Osteocyte (in vitro differentiated cells): ENCODE data around the gene C19orf53. TPM values are rescaled to one million over a fixed set of nuclear protein-coding genes. Genes with fewer than 3 reads are reported as not detected.
"Not testable (repeated sequence)": the region's sequence is repeated elsewhere in the genome, so short reads cannot be mapped to it uniquely, and the experiment has no call there.

Source experiments
- DNase-seq: peaks from one replicate; pipeline ENCODE4 v3.0.0; 2021; ENCODE audit warnings: mixed read lengths; ENCODE audit not compliant: unreplicated experiment; ENCODE audit errors: extremely low spot score
- H3K27ac Mint-ChIP-seq: one replicate; pipeline ENCODE4 v1.8.0; 2021; ENCODE audit warnings: mild to moderate bottlenecking, mixed read lengths; ENCODE audit not compliant: unreplicated experiment
- H3K27me3 Mint-ChIP-seq: one replicate; pipeline ENCODE4 v1.8.0; 2021; ENCODE audit warnings: mixed read lengths; ENCODE audit not compliant: unreplicated experiment
- H3K36me3 Mint-ChIP-seq: one replicate; pipeline ENCODE4 v1.8.0; 2021; ENCODE audit warnings: mixed read lengths; ENCODE audit not compliant: unreplicated experiment
- H3K4me1 Mint-ChIP-seq: one replicate; pipeline ENCODE4 v1.8.0; 2021; ENCODE audit warnings: mixed read lengths; ENCODE audit not compliant: unreplicated experiment
- H3K4me3 Mint-ChIP-seq: one replicate; pipeline ENCODE4 v1.8.0; 2021; ENCODE audit warnings: mild to moderate bottlenecking, moderate library complexity, mixed read lengths; ENCODE audit not compliant: unreplicated experiment
- H3K9me3 Mint-ChIP-seq: one replicate; pipeline ENCODE4 v1.8.0; 2021; ENCODE audit warnings: mixed read lengths; ENCODE audit not compliant: unreplicated experiment
- total RNA-seq: library from RNA; stranded (reverse); gene quantifications from 2 replicates; pipeline ENCODE4 v1.2.1, GENCODE V29; 2021
- TF ChIP-seq, protein P1 (sequence below): fragments of 200-600 bp; sonication (generic); IDR thresholded peaks from 2 replicates; pipeline ENCODE4 v1.5.0; 2021; ENCODE audit warnings: antibody characterized with exemption, mild to moderate bottlenecking, moderate library complexity

The C19orf53 gene
- total RNA-seq, 1 donor from 2014 or later: 86.6 TPM

DNA sequence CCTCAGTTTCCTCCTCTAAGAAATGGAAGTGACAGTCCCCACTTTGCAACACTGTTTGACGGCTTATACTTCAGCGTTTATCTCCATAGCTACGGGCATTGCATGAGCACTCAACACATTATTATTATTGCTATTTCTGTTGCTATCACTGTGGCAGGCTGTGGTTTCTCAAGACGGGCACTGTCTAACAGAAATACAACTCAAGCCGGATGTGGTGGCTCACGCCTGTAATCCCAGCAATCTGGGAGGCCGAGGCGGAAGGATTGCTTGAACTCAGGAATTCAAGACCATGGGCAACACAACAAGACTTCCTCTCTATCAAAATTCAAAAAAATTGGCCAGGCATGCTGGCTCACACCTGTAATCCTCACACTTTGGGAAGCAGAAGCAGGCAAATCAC is 16.1 kb downstream of the C19orf53 start:
- Mint-ChIP-seq H3K4me3 (no peak overlapping the region), H3K4me1 (peaks cover 32% of the 10 kb centered on the region), H3K9me3 (no peaks in the 10 kb centered on the region), H3K27ac (no peak overlapping the region), H3K27me3 (no peaks in the 10 kb centered on the region), H3K36me3 (no peaks in the 10 kb centered on the region)
- DNase-seq: no peak
- TF ChIP-seq, protein P1, sequence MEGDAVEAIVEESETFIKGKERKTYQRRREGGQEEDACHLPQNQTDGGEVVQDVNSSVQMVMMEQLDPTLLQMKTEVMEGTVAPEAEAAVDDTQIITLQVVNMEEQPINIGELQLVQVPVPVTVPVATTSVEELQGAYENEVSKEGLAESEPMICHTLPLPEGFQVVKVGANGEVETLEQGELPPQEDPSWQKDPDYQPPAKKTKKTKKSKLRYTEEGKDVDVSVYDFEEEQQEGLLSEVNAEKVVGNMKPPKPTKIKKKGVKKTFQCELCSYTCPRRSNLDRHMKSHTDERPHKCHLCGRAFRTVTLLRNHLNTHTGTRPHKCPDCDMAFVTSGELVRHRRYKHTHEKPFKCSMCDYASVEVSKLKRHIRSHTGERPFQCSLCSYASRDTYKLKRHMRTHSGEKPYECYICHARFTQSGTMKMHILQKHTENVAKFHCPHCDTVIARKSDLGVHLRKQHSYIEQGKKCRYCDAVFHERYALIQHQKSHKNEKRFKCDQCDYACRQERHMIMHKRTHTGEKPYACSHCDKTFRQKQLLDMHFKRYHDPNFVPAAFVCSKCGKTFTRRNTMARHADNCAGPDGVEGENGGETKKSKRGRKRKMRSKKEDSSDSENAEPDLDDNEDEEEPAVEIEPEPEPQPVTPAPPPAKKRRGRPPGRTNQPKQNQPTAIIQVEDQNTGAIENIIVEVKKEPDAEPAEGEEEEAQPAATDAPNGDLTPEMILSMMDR: no peak

DNA sequence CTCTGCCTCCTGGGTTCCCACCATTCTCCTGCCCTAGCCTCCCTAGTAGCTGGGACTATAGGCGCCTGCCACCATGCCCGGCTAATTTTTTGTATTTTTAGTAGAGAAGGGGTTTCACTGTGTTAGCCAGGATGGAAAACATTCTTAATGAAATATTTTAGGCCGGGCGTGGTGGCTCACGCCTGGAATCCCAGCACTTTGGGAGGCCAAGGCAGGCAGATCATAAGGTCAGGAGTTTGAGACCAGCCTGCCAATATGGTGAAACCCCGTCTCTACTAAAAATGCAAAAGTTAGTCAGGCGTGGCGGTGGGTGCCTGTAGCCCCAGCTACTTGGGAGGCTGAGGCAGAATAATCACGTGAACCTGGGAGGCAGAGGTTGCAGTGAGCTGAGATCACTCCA is 19.1 kb downstream of the C19orf53 start:
- H3K27me3 Mint-ChIP-seq, H3K9me3 Mint-ChIP-seq, H3K36me3 Mint-ChIP-seq, DNase-seq: not testable (repeated sequence)
- peaks cover 42% of the 10 kb centered on the region for H3K4me1 Mint-ChIP-seq
- H3K4me3 Mint-ChIP-seq: peak overlapping the region; percentile 99
- H3K27ac Mint-ChIP-seq: peak overlapping the region; percentile 98

DNA sequence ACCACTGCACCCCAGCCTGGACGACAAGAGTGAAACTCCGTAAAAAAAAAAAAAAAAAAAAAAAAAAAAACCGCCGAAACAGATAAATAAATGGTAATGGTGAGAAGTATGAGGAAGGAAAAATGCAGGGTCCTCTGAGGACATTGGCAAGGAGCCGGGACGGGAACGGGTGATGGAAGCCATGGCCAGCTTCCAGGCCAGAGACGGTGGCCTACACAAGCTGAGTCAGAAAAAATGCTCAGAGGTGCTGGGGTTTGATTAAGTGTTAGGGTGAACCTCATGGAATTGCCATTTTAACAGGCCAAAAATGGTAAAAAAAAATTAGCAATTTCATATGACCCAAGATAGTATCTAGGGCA is 20.1 kb downstream of the C19orf53 start:
- no peaks in the 10 kb centered on the region for H3K9me3 Mint-ChIP-seq
- peak overlapping the region; percentile 98 for H3K27ac Mint-ChIP-seq
- H3K4me1 Mint-ChIP-seq: peaks cover 39% of the 10 kb centered on the region
- DNase-seq: no peak
- no peaks in the 10 kb centered on the region for H3K27me3 Mint-ChIP-seq
- H3K36me3 Mint-ChIP-seq: no peaks in the 10 kb centered on the region
- H3K4me3 Mint-ChIP-seq: peak overlapping the region; percentile 99
- TF ChIP-seq, protein P1: no peak

DNA sequence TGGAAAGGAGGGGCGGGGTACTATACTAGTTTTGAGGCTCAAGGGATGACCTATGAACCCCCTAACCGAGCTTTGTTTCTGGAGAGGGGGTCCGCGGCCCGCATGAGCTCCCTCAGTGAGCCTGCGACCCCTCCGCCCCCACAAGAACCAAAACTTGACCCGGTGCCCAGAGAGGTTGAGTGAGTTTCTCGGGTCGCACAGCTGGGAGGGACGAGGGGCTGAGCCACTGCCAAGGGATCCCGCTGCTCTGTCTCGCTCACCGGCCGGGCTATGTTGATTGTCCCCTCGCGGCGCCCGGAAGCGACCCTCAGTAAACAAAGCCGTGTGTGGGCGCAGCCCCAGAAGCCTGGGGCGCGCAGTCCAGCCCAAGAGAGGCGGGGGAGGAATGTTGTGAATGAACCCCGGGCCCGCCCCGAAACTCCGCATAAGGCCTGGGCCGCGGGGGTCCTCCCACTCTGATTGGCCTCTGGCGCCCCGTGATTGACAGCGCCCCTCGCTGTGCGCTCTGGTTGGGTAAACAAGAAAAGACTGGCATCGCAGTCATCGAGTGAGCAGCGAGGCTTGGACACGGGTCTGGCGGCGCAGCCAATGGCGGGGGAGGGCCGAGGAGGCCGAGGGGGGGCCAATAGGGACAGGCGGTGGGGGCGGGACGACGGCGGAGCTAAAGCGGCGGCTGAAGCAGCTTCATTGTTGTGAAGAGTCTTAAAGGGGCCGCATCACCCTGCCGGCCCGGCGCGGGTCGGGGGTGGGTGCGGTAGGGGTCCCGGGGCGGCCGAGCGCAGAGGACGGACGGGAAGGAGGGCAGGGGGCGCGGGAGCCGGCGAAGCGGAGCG is 20.7 kb downstream of the C19orf53 start, which contains the start of gene ZSWIM4:
Gene ZSWIM4, plus strand, starts transcription at position 687 of the 833 bp plus-strand sequence. CDS start 206 bp downstream, outside the sequence.
- Mint-ChIP-seq H3K27ac (peak within 1 kb of the TSS; percentile 98), H3K27me3 (no peaks in the 10 kb centered on the region), H3K36me3 (peaks cover 2% of the 10 kb centered on the region), H3K4me3 (peak within 1 kb of the TSS; percentile 99), H3K9me3 (no peaks in the 10 kb centered on the region), H3K4me1 (peaks cover 39% of the 10 kb centered on the region)
- TF ChIP-seq, protein P1: no peak
- peak; percentile 99 for DNase-seq

DNA sequence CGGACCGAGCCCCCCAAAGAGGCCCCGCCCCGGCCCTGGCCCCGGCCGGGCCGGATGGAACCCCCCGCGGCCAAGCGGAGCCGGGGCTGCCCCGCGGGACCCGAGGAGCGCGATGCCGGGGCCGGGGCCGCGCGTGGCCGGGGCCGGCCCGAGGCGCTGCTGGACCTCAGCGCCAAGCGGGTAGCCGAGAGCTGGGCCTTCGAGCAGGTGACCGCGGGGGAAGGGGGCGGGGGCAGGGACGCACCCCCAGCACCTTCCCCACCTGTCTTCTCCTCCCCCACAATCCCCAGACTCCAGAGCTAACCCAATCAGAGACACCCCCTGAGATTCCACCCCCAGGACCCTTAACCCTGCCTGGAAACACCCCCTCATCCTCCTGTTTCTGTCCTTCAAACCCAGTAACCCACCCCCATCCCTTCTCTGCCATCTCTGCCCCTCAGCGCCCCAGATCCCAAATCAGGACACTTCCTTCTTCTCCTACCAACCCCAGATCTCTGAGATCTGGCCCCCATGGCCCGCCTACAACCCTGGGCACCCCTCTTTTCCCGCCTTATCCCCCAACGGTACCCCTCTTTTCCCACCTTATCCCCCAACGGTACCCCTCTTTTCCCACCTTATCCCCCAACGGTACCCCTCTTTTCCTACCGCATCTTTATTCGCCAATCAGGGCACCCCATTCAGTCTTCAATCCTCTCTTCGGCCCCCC is 21.5 kb downstream of the C19orf53 start:
- Mint-ChIP-seq H3K27me3 (no peaks in the 10 kb centered on the region), H3K4me3 (peak overlapping the region; percentile 73), H3K27ac (peak overlapping the region; percentile 75), H3K36me3 (peaks cover 2% of the 10 kb centered on the region), H3K4me1 (peaks cover 39% of the 10 kb centered on the region), H3K9me3 (no peaks in the 10 kb centered on the region)
- TF ChIP-seq, protein P1: no peak
- no peak for DNase-seq
